Natural killer cell (primary cell): Measurements from ENCODE around the gene ETV6. TPM values are rescaled to one million over a fixed set of nuclear protein-coding genes. Genes with fewer than 3 reads are reported as not detected.

Experiments used
- ATAC-seq, 3 donors: fragments of 150-1000 bp in 2 of 3; fragments of 200-7000 bp in 1 of 3; cut with Tn5 transposase; 1 replicate in 1 of 3; 2 replicates in 2 of 3; pipeline ENCODE4 v1.10.0; 2021; ENCODE audit warnings: mild to moderate bottlenecking in 2 of 3, moderate library complexity in 2 of 3
- DNase-seq, 2 donors: peaks; one replicate each; pipeline versions ENCODE4 v3.0.0 to v3.0.0-alpha.2; 2013 to 2021; ENCODE audit warnings: mixed read lengths in 1 of 2
- H3K27ac ChIP-seq: one replicate; pipeline ENCODE4 v1.5.1; 2013; ENCODE audit warnings: mild to moderate bottlenecking, low read length
- H3K27me3 ChIP-seq: one replicate; pipeline ENCODE4 v1.6.1; 2013; ENCODE audit warnings: low read length; ENCODE audit not compliant: control insufficient read depth, insufficient read depth
- H3K36me3 ChIP-seq: one replicate; pipeline ENCODE4 v1.6.1; 2013; ENCODE audit warnings: low read length; ENCODE audit not compliant: control insufficient read depth, insufficient read depth
- H3K4me1 ChIP-seq: one replicate; pipeline ENCODE4 v1.6.1; 2013; ENCODE audit warnings: low read length; ENCODE audit not compliant: control insufficient read depth, insufficient read depth
- H3K4me3 ChIP-seq: one replicate; pipeline ENCODE4 v1.5.1; 2013; ENCODE audit warnings: low read length
- H3K9me3 ChIP-seq: one replicate; pipeline ENCODE4 v1.6.1; 2013; ENCODE audit warnings: low read length; ENCODE audit not compliant: control insufficient read depth, insufficient read depth
- H3K27ac Mint-ChIP-seq, 2 donors: one replicate each; pipeline ENCODE4 v1.8.0; 2022; ENCODE audit warnings: mild to moderate bottlenecking in 2 of 2, mixed read lengths in 2 of 2, moderate library complexity in 1 of 2
- H3K27me3 Mint-ChIP-seq, 2 donors: one replicate each; pipeline ENCODE4 v1.8.0; 2022; ENCODE audit warnings: low read depth in 2 of 2, mixed read lengths in 2 of 2
- H3K36me3 Mint-ChIP-seq: one replicate; pipeline ENCODE4 v1.8.0; 2022; ENCODE audit warnings: mixed read lengths
- H3K4me1 Mint-ChIP-seq, 2 donors: one replicate each; pipeline ENCODE4 v1.8.0; 2022; ENCODE audit warnings: mixed read lengths in 2 of 2
- H3K4me3 Mint-ChIP-seq: one replicate; pipeline ENCODE4 v1.8.0; 2022; ENCODE audit warnings: mild to moderate bottlenecking, moderate library complexity, mixed read lengths
- H3K9me3 Mint-ChIP-seq, 2 donors: one replicate each; pipeline ENCODE4 v1.8.0; 2022; ENCODE audit warnings: mixed read lengths in 2 of 2
- CTCF ChIP-seq: fragments of 200-600 bp; IDR thresholded peaks from one replicate; pipeline ENCODE4 v1.8.0; 2022; ENCODE audit warnings: antibody characterized with exemption
- WGBS: methylation state at CpG from one replicate; pipeline ENCODE4 v1.1.7; 2013; ENCODE audit warnings: missing lambda C conversion rate; ENCODE audit not compliant: insufficient coverage; 5-methylcytosine and 5-hydroxymethylcytosine counted together
- intact Hi-C: fragments of 100-400 bp; cut with micrococcal nuclease; formaldehyde crosslinking; loops from one replicate; pipeline ENCODE4 v1.14.2; 2022
- total RNA-seq, 4 donors: library from RNA; stranded (reverse); fragments of 120-200 nt in 1 of 4; gene quantifications; one replicate each; pipeline versions ENCODE4 v1.2.3 to v1.2.4, GENCODE V29; 2013 to 2022

The ETV6 gene
- total RNA-seq, 3 donors from 2014 or later (not counting 1 experiment from before 2014, with no cell fraction given) = 38.9 to 49.5 (median 40.6) TPM

- Mint-ChIP-seq H3K27me3 (no peaks in the 10 kb centered on the region), H3K4me1 (peaks cover 33 to 54% of the 10 kb centered on the region in 2 donors), H3K27ac (no peak overlapping the region), H3K4me3 (no peak overlapping the region), H3K9me3 (no peaks in the 10 kb centered on the region), H3K36me3 (no peaks in the 10 kb centered on the region)
- intact Hi-C loops = no loop called here
- Histone ChIP-seq H3K4me3 (no peak overlapping the region), H3K9me3 (no peaks in the 10 kb centered on the region), H3K36me3 (no peaks in the 10 kb centered on the region), H3K27me3 (no peaks in the 10 kb centered on the region), H3K4me1 (no peaks in the 10 kb centered on the region), H3K27ac (no peak overlapping the region)
- DNase-seq (no peak), ATAC-seq (no peak)
- TF ChIP-seq CTCF = no peak
- 95% methylated on average over 7 of the region's 7 CpGs for WGBS
Measured at GRCh38 chr12:11705010-11705409, 55.5 kb downstream of the ETV6 start.

- Histone ChIP-seq H3K36me3 (no peaks in the 10 kb centered on the region), H3K4me3 (no peak overlapping the region), H3K4me1 (no peaks in the 10 kb centered on the region), H3K9me3 (no peaks in the 10 kb centered on the region), H3K27me3 (no peaks in the 10 kb centered on the region), H3K27ac (no peak overlapping the region)
- H3K4me3 Mint-ChIP-seq = no peak overlapping the region
- TF ChIP-seq CTCF = no peak
- ATAC-seq (no peak), DNase-seq (no peak)
- no peaks in the 10 kb centered on the region for H3K9me3 Mint-ChIP-seq
- 78% methylated on average over 10 of the region's 10 CpGs for WGBS
- intact Hi-C loops = no loop called here
- H3K36me3 Mint-ChIP-seq = no peaks in the 10 kb centered on the region
- H3K4me1 Mint-ChIP-seq = peaks cover 41 to 54% of the 10 kb centered on the region in 2 donors
- H3K27me3 Mint-ChIP-seq = no peaks in the 10 kb centered on the region
- no peak overlapping the region for H3K27ac Mint-ChIP-seq
Measured at GRCh38 chr12:11706509-11707379, 57.3 kb downstream of the ETV6 start.

GRCh38 chr12:11707535-11707934, 58.1 kb downstream of the ETV6 start:
- Histone ChIP-seq H3K9me3 (no peaks in the 10 kb centered on the region), H3K4me1 (no peaks in the 10 kb centered on the region), H3K27ac (no peak overlapping the region), H3K36me3 (no peaks in the 10 kb centered on the region), H3K27me3 (no peaks in the 10 kb centered on the region), H3K4me3 (no peak overlapping the region)
- TF ChIP-seq CTCF = no peak
- Mint-ChIP-seq H3K27me3 (no peaks in the 10 kb centered on the region), H3K9me3 (no peaks in the 10 kb centered on the region), H3K4me1 (peaks cover 41 to 47% of the 10 kb centered on the region in 2 donors), H3K4me3 (no peak overlapping the region), H3K36me3 (no peaks in the 10 kb centered on the region), H3K27ac (no peak overlapping the region)
- ATAC-seq (no peak), DNase-seq (no peak)
- WGBS = 84% methylated on average over 6 of the region's 7 CpGs
- intact Hi-C loops = no loop called here
